Measurements from ENCODE around the gene SRRD. TPM values are rescaled to one million over a fixed set of nuclear protein-coding genes. Genes with fewer than 3 reads are reported as not detected.

SRRD gene
- total and polyA plus RNA-seq, 2 experiments from 2014 or later = 29.5 to 31.2 TPM

- H3K9me3 ChIP-seq (ENCODE audit: low read depth) = no peaks in the 10 kb centered on the region
- 94% methylated on average over 9 of the region's 9 CpGs for WGBS (ENCODE audit: low lambda C conversion rate, missing lambda C conversion rate)
- H3K9me2 ChIP-seq (replicated peaks; ENCODE audit: insufficient read depth) = no peaks in the 10 kb centered on the region
- no peaks in the 10 kb centered on the region for H3K36me3 ChIP-seq (replicated peaks; ENCODE audit: insufficient read depth, low read depth)
- no peak overlapping the region for H3K4me3 ChIP-seq
- H3K27me3 ChIP-seq = no peaks in the 10 kb centered on the region
- no peak overlapping the region for H3K27ac ChIP-seq
- no peak overlapping the region for H3K4me2 ChIP-seq
- no peaks in the 10 kb centered on the region for H4K20me1 ChIP-seq (ENCODE audit: insufficient read depth, poor library complexity, severe bottlenecking)
- no peak overlapping the region for H2AFZ ChIP-seq
- no peak for DNase-seq (ENCODE audit: low spot score)
- TF ChIP-seq, protein P1, sequence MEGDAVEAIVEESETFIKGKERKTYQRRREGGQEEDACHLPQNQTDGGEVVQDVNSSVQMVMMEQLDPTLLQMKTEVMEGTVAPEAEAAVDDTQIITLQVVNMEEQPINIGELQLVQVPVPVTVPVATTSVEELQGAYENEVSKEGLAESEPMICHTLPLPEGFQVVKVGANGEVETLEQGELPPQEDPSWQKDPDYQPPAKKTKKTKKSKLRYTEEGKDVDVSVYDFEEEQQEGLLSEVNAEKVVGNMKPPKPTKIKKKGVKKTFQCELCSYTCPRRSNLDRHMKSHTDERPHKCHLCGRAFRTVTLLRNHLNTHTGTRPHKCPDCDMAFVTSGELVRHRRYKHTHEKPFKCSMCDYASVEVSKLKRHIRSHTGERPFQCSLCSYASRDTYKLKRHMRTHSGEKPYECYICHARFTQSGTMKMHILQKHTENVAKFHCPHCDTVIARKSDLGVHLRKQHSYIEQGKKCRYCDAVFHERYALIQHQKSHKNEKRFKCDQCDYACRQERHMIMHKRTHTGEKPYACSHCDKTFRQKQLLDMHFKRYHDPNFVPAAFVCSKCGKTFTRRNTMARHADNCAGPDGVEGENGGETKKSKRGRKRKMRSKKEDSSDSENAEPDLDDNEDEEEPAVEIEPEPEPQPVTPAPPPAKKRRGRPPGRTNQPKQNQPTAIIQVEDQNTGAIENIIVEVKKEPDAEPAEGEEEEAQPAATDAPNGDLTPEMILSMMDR (IDR thresholded peaks at IDR 0.05; ENCODE audit: poor library complexity) = no peak
- TF ChIP-seq EZH2phosphoT487 (IDR thresholded peaks at IDR 0.05; ENCODE audit: low read depth, severe bottlenecking, unreplicated experiment) = no peak
- no peak for TF ChIP-seq EZH2 (IDR thresholded peaks at IDR 0.05; ENCODE audit: borderline replicate concordance)
- no peaks in the 10 kb centered on the region for H3K4me1 ChIP-seq (ENCODE audit: insufficient read depth)
- H3K79me2 ChIP-seq = no peaks in the 10 kb centered on the region
Observed at GRCh38 chr22:26492220-26492619, 8.5 kb downstream of the SRRD start.

GRCh38 chr22:26494506-26494905, 10.8 kb downstream of the SRRD start:
- no peaks in the 10 kb centered on the region for H3K4me1 ChIP-seq (ENCODE audit: insufficient read depth)
- no peaks in the 10 kb centered on the region for H3K9me2 ChIP-seq (replicated peaks; ENCODE audit: insufficient read depth)
- no peaks in the 10 kb centered on the region for H3K9me3 ChIP-seq (ENCODE audit: low read depth)
- H3K4me2 ChIP-seq = no peak overlapping the region
- H3K27me3 ChIP-seq = no peaks in the 10 kb centered on the region
- TF ChIP-seq EZH2phosphoT487 (IDR thresholded peaks at IDR 0.05; ENCODE audit: low read depth, severe bottlenecking, unreplicated experiment) (no peak), EZH2 (IDR thresholded peaks at IDR 0.05; ENCODE audit: borderline replicate concordance) (no peak)
- TF ChIP-seq, protein P1 (IDR thresholded peaks at IDR 0.05; ENCODE audit: poor library complexity) = no peak
- no peak overlapping the region for H3K27ac ChIP-seq
- no peak for DNase-seq (ENCODE audit: low spot score)
- no peak overlapping the region for H3K4me3 ChIP-seq
- H2AFZ ChIP-seq = no peak overlapping the region
- no peaks in the 10 kb centered on the region for H4K20me1 ChIP-seq (ENCODE audit: insufficient read depth, poor library complexity, severe bottlenecking)
- no peaks in the 10 kb centered on the region for H3K36me3 ChIP-seq (replicated peaks; ENCODE audit: insufficient read depth, low read depth)
- no peaks in the 10 kb centered on the region for H3K79me2 ChIP-seq

GRCh38 chr22:26496456-26496855, 12.8 kb downstream of the SRRD start:
- H3K36me3 ChIP-seq (replicated peaks; ENCODE audit: insufficient read depth, low read depth) = no peaks in the 10 kb centered on the region

More at GRCh38 chr22:26496456-26496855, 12.8 kb downstream of the SRRD start:
- Histone ChIP-seq H3K27ac (no peak overlapping the region), H2AFZ (no peak overlapping the region), H3K4me3 (no peak overlapping the region), H4K20me1 (ENCODE audit: insufficient read depth, poor library complexity, severe bottlenecking) (no peaks in the 10 kb centered on the region), H3K9me3 (ENCODE audit: low read depth) (no peaks in the 10 kb centered on the region), H3K79me2 (no peaks in the 10 kb centered on the region), H3K9me2 (replicated peaks; ENCODE audit: insufficient read depth) (no peaks in the 10 kb centered on the region), H3K4me2 (no peak overlapping the region), H3K27me3 (no peaks in the 10 kb centered on the region), H3K4me1 (ENCODE audit: insufficient read depth) (no peaks in the 10 kb centered on the region)
- DNase-seq (ENCODE audit: low spot score) = no peak
- WGBS (ENCODE audit: low lambda C conversion rate, missing lambda C conversion rate) = 88% methylated on average over 4 of the region's 4 CpGs
- TF ChIP-seq, protein P1 (IDR thresholded peaks at IDR 0.05; ENCODE audit: poor library complexity) = no peak
